ENCODE data around the gene EREG.
"Not testable (repeated sequence)": the region's sequence is repeated elsewhere in the genome, so short reads cannot be mapped to it uniquely, and the experiment has no call there.

DNA sequence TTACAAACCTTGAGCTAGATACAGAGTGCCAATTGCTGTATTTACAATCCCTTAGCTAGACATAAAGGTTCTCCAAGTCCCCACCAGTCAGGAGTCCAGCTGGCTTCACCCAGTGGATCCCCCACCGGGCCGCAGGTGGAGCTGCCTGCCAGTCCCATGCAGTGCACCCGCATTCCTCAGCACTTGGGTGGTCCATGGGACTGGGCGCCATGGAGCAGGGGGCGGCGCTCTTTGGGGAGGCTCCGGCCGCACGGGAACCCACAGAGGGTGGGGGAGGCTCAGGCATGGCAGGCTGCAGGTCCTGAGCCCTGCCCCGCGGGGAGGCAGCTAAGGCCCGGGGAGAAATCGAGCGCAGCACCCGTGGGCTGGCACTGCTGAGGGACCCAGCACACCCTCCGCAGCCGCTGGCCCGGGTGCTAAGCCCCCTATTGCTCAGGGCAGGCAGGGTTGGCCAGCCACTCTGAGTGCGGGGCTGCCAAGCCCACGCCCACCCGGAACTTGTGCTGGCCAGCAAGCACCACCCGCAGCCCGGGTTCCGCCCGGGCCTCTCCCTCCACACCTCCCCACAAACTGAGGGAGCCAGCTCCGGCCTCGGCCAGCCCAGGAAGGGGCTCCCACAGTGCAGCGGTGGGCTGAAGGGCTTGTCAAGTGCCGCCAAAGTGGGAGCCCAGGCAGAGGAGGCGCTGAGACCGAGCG lies 34.1 kb downstream of the EREG start:
- not testable (repeated sequence) for TF ChIP-seq POLR2A, POLR2AphosphoS5, EP300 (IDR thresholded peaks at IDR 0.05)
- TF ChIP-seq, protein P1, sequence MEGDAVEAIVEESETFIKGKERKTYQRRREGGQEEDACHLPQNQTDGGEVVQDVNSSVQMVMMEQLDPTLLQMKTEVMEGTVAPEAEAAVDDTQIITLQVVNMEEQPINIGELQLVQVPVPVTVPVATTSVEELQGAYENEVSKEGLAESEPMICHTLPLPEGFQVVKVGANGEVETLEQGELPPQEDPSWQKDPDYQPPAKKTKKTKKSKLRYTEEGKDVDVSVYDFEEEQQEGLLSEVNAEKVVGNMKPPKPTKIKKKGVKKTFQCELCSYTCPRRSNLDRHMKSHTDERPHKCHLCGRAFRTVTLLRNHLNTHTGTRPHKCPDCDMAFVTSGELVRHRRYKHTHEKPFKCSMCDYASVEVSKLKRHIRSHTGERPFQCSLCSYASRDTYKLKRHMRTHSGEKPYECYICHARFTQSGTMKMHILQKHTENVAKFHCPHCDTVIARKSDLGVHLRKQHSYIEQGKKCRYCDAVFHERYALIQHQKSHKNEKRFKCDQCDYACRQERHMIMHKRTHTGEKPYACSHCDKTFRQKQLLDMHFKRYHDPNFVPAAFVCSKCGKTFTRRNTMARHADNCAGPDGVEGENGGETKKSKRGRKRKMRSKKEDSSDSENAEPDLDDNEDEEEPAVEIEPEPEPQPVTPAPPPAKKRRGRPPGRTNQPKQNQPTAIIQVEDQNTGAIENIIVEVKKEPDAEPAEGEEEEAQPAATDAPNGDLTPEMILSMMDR (IDR thresholded peaks at IDR 0.05): not testable (repeated sequence)

Measured in gastroesophageal sphincter (tissue), 3 donors.